Measurements from ENCODE around the gene ASCL2. TPM values are rescaled to one million over a fixed set of nuclear protein-coding genes. Genes with fewer than 3 reads are reported as not detected.
"Not testable (repeated sequence)": the region's sequence is repeated elsewhere in the genome, so short reads cannot be mapped to it uniquely, and the experiment has no call there.

Gene ASCL2
- polyA plus RNA-seq, 2 donors: 0.95 to 1.7 TPM

DNA sequence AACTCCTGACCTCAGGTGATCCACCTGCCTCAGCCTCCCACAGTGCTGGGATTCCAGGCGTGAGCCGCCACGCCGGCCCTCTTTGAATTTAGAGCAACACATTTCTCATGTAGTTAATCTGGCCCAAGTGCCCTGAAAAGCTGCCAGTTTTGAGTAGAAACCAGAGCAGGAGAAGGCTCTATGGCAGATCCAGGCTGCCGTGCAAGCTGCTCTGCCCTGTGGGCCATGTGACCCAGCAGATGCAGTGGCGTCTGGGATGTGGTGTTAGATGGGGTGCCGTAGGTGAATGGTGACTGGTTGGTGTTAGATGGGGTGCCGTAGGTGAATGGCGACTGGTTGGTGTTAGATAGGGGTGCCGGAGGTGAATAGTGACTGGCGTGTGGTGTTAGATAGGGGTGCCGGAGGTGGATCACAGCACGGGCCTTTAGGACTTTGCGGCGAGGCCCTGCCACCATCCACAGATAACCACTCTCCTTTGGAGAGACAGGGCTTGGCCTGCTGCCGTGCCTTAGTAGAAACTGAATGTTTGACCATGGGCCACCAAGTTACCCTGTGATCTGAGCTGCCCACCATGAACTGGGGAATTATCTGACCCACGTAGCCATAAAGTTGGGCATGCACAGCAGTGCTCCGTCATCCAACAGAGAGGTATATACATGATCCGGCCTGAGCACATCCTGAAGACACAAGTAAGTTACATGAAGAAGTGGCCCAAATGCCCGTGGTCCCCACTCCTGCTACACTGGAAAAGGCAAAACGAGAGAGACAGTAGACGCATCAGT, 32.7 kb downstream of the ASCL2 start:
- no peaks in the 10 kb centered on the region for H3K9me3 ChIP-seq (ENCODE audit: control insufficient read depth in 2 of 2, insufficient read depth in 1 of 2, low read depth in 1 of 2, low read length in 1 of 2)
- peaks cover 0 to 3% of the 10 kb centered on the region in 2 donors for H3K27me3 ChIP-seq (ENCODE audit: control insufficient read depth in 1 of 2, insufficient read depth in 2 of 2, low read length in 2 of 2)
- no peak overlapping the region for H3K27ac ChIP-seq (ENCODE audit: low read depth in 2 of 2, low read length in 1 of 2)
- 90 to 93% methylated on average over 22 of the region's 22 CpGs for WGBS, 2 donors
- no peaks in the 10 kb centered on the region for H3K36me3 ChIP-seq (ENCODE audit: control insufficient read depth in 2 of 2, insufficient read depth in 2 of 2, low read length in 1 of 2)
- no peak overlapping the region for H3K4me3 ChIP-seq (ENCODE audit: low read depth in 1 of 2, low read length in 2 of 2)
- no peaks in the 10 kb centered on the region for H3K4me1 ChIP-seq (ENCODE audit: control insufficient read depth in 2 of 2, insufficient read depth in 2 of 2, low read length in 1 of 2)

DNA sequence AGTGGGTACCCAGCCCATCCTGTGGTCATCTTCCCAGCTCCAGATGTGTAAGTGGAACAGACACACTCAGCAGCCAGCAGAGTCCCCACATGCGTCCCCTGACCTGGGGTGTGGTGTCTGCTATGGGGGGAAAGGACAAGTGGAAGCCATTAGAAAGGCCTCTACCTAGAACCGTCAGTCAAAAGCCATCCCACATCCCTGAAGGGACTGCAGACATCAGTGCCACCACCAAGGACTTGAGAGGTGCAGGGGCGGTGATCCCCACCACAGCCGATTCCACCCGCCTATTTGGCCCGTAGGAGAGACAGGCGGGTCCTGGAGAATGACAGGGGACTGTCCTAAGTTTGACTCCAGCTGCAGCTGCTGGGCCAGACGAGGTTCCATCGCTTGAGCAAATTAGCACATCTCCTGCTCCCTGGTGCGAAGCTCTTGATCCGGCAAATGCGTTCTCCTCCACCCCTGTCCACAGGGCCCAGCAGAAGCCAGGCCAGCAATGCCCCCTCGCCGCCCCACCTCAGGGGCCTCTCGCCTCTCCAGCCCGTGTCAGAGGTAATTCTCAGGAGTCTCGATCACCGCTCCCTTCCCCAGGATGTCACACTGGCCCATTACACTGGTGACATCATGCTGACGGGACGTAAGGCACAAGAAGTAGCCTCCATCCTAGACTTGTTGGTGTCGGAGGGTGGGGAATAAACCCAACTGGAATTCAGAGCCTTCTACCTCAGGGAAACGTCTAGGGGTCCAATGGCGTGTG, 33.8 kb downstream of the ASCL2 start:
- H3K27ac ChIP-seq (ENCODE audit: low read depth in 2 of 2, low read length in 1 of 2); H3K27me3 ChIP-seq (ENCODE audit: control insufficient read depth in 1 of 2, insufficient read depth in 2 of 2, low read length in 2 of 2); H3K36me3 ChIP-seq (ENCODE audit: control insufficient read depth in 2 of 2, insufficient read depth in 2 of 2, low read length in 1 of 2); H3K4me3 ChIP-seq (ENCODE audit: low read depth in 1 of 2, low read length in 2 of 2); H3K4me1 ChIP-seq (ENCODE audit: control insufficient read depth in 2 of 2, insufficient read depth in 2 of 2, low read length in 1 of 2); H3K9me3 ChIP-seq (ENCODE audit: control insufficient read depth in 2 of 2, insufficient read depth in 1 of 2, low read depth in 1 of 2, low read length in 1 of 2): not testable (repeated sequence)
- WGBS, 2 donors: 93 to 95% methylated on average over 23 of the region's 23 CpGs

DNA sequence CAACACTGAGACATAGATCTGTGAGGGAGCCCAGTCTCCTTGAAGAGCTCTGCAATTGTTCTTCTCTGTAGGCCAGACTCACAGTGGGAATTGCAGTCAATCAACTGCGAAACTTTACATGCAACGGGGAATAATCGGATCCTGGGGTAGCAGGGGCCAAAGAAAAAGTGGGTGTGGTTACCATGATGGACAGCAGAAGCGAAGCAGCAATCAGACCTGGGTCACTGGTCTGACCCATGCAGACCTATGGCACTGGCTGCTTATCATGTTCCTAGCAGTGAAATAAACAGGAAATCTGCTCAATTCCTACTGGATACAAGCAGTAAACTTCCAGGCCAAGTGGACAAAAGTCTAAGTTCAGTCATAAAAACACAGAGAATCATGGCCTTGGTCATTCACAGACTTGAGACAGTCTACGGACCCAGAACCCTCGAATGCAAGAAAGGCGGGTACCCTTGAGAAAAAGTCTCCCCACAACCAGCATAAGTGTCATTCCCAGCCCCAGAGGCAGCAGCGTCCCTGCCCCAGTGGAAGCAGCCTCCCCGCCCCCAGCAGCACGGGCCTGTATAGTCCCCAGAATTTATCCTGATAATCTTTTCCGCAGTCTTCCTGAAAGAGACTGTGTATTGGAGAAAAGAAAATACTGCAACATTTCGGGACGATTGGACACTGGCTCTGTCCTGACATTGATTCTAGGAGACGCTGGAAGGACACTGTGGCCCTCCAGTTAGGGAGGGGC, 34.6 kb downstream of the ASCL2 start:
- 86 to 87% methylated on average over 14 of the region's 14 CpGs for WGBS, 2 donors
- Histone ChIP-seq H3K27me3 (ENCODE audit: control insufficient read depth in 1 of 2, insufficient read depth in 2 of 2, low read length in 2 of 2) (peaks cover 0 to 3% of the 10 kb centered on the region in 2 donors), H3K4me1 (ENCODE audit: control insufficient read depth in 2 of 2, insufficient read depth in 2 of 2, low read length in 1 of 2) (no peaks in the 10 kb centered on the region), H3K9me3 (ENCODE audit: control insufficient read depth in 2 of 2, insufficient read depth in 1 of 2, low read depth in 1 of 2, low read length in 1 of 2) (no peaks in the 10 kb centered on the region), H3K4me3 (ENCODE audit: low read depth in 1 of 2, low read length in 2 of 2) (no peak overlapping the region), H3K27ac (ENCODE audit: low read depth in 2 of 2, low read length in 1 of 2) (no peak overlapping the region), H3K36me3 (ENCODE audit: control insufficient read depth in 2 of 2, insufficient read depth in 2 of 2, low read length in 1 of 2) (no peaks in the 10 kb centered on the region)

DNA sequence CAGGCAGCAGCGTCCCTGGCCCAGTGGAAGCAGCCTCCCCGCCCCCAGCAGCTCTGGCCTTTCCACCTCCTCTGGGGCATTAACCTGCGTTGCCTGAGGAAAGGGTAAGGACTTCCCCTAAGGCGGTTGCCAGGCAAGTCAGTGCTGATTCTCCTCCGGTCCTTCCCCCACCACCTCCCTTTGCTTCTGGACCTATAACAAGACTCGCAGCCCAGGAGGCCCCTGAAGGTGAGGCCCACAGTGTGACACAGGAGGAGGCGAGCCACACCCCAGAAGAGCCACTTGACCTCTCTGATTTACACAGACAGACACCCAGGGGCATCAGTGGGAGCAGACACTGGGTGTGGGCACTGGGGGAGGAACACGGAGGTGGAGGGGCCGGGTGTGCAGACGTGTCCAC, 35.4 kb downstream of the ASCL2 start:
- no peaks in the 10 kb centered on the region for H3K36me3 ChIP-seq (ENCODE audit: control insufficient read depth in 2 of 2, insufficient read depth in 2 of 2, low read length in 1 of 2)
- H3K27ac ChIP-seq (ENCODE audit: low read depth in 2 of 2, low read length in 1 of 2): no peak overlapping the region
- WGBS, 2 donors: 71% methylated on average over 10 of the region's 10 CpGs
- no peaks in the 10 kb centered on the region for H3K9me3 ChIP-seq (ENCODE audit: control insufficient read depth in 2 of 2, insufficient read depth in 1 of 2, low read depth in 1 of 2, low read length in 1 of 2)
- no peak overlapping the region for H3K4me3 ChIP-seq (ENCODE audit: low read depth in 1 of 2, low read length in 2 of 2)
- H3K4me1 ChIP-seq (ENCODE audit: control insufficient read depth in 2 of 2, insufficient read depth in 2 of 2, low read length in 1 of 2): no peaks in the 10 kb centered on the region
- peaks cover 0 to 3% of the 10 kb centered on the region in 2 donors for H3K27me3 ChIP-seq (ENCODE audit: control insufficient read depth in 1 of 2, insufficient read depth in 2 of 2, low read length in 2 of 2)

DNA sequence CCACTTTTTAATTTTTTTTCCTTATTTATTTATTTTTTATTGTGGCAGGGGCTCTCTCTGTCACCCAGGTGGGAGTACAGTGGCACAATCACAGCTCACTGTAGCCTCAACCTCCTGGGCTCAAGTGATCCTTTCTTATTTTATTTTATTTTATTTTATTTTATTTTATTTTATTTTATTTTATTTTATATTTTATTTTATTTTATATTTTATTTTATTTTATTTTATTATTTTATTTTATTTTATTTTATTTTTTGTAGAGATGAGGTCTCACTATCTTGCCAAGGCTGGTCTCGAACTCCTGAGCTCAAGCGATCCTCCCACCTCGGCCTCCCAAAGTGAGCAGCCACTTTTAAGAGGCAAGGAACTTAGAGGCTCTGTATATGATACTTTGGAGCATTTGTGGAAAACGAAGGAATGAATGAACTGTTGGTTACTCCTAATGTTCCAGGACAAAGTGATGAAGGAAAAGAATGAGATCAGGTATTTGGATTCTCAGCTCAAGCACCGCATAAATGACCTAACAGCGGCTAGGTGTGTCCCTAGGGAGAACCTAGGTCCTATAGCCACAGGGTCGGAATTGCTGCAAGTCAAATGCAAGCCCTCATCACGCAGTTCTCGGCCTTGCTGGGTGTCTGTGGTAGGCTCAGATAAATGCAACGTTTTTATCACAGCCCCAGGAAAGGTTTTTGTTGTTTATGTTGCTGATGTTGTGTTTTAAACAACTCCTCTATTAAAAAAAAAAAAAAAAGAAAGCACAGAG, 36.5 kb downstream of the ASCL2 start:
- Histone ChIP-seq H3K27me3 (ENCODE audit: control insufficient read depth in 1 of 2, insufficient read depth in 2 of 2, low read length in 2 of 2) (peaks cover 0 to 3% of the 10 kb centered on the region in 2 donors), H3K9me3 (ENCODE audit: control insufficient read depth in 2 of 2, insufficient read depth in 1 of 2, low read depth in 1 of 2, low read length in 1 of 2) (no peaks in the 10 kb centered on the region), H3K36me3 (ENCODE audit: control insufficient read depth in 2 of 2, insufficient read depth in 2 of 2, low read length in 1 of 2) (no peaks in the 10 kb centered on the region), H3K4me1 (ENCODE audit: control insufficient read depth in 2 of 2, insufficient read depth in 2 of 2, low read length in 1 of 2) (no peaks in the 10 kb centered on the region), H3K4me3 (ENCODE audit: low read depth in 1 of 2, low read length in 2 of 2) (no peak overlapping the region), H3K27ac (ENCODE audit: low read depth in 2 of 2, low read length in 1 of 2) (no peak overlapping the region)
- WGBS, 2 donors: 82 to 88% methylated on average over 10 of the region's 10 CpGs

DNA sequence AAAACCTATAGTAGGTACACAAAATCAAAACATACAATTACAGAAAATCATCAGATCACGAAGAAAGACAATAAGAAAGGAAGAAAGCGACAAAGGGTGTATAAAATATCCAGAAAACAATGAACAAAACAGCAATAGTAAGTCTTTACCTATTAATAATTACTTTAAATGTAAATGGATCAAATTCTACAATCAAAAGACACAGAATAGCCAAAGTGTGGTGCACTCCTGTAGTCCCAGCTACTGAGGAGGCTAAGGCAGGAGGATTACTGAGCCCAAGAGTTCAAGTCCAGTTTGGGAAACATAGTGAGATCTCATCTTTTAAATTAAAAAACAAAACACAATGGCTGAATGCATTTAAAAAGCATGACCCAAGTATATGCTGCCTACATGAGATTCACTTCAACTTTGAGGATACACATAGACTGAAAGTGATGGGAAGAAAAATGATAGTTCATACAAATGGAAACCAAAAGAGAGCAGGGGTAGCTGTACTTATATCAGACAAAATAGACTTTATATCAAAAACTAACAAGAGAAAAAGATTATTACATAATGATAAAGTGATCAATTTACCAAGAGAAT, 40.6 kb downstream of the ASCL2 start:
- Histone ChIP-seq H3K4me1 (ENCODE audit: control insufficient read depth in 2 of 2, insufficient read depth in 2 of 2, low read length in 1 of 2) (no peaks in the 10 kb centered on the region), H3K4me3 (ENCODE audit: low read depth in 1 of 2, low read length in 2 of 2) (no peak overlapping the region)
- 85% methylated on average over 2 of the region's 2 CpGs for WGBS, 2 donors

DNA sequence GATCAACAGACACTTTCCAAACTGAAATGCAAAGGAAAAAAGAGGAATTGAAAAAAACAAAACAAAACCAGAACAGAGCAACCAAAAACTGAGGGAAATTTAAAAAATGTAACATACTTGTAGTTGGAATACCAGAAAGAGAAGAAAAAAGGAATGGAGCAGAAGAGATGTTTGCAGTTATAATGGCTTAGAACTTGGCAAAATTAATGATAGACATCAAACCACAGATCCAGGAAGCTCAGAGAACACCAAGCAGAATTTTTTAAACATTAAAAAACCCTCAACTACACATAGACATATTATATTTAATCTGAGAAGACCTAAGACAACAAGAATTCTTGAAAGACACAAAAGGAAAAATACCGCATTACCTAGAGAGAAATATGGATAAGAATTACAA, 46.1 kb downstream of the ASCL2 start:
- 98% methylated on average over 1 of the region's 1 CpG for WGBS, 2 donors
- no peaks in the 10 kb centered on the region for H3K4me1 ChIP-seq (ENCODE audit: control insufficient read depth in 2 of 2, insufficient read depth in 2 of 2, low read length in 1 of 2)
- H3K36me3 ChIP-seq (ENCODE audit: control insufficient read depth in 2 of 2, insufficient read depth in 2 of 2, low read length in 1 of 2): no peaks in the 10 kb centered on the region
- no peaks in the 10 kb centered on the region for H3K9me3 ChIP-seq (ENCODE audit: control insufficient read depth in 2 of 2, insufficient read depth in 1 of 2, low read depth in 1 of 2, low read length in 1 of 2)
- no peak overlapping the region for H3K4me3 ChIP-seq (ENCODE audit: low read depth in 1 of 2, low read length in 2 of 2)
- H3K27ac ChIP-seq (ENCODE audit: low read depth in 2 of 2, low read length in 1 of 2): no peak overlapping the region
- no peaks in the 10 kb centered on the region for H3K27me3 ChIP-seq (ENCODE audit: control insufficient read depth in 1 of 2, insufficient read depth in 2 of 2, low read length in 2 of 2)

More for the DNA sequence above, 40.6 kb downstream of the ASCL2 start:
- Histone ChIP-seq H3K9me3 (ENCODE audit: control insufficient read depth in 2 of 2, insufficient read depth in 1 of 2, low read depth in 1 of 2, low read length in 1 of 2) (no peaks in the 10 kb centered on the region), H3K27ac (ENCODE audit: low read depth in 2 of 2, low read length in 1 of 2) (no peak overlapping the region), H3K36me3 (ENCODE audit: control insufficient read depth in 2 of 2, insufficient read depth in 2 of 2, low read length in 1 of 2) (no peaks in the 10 kb centered on the region), H3K27me3 (ENCODE audit: control insufficient read depth in 1 of 2, insufficient read depth in 2 of 2, low read length in 2 of 2) (no peaks in the 10 kb centered on the region)

DNA sequence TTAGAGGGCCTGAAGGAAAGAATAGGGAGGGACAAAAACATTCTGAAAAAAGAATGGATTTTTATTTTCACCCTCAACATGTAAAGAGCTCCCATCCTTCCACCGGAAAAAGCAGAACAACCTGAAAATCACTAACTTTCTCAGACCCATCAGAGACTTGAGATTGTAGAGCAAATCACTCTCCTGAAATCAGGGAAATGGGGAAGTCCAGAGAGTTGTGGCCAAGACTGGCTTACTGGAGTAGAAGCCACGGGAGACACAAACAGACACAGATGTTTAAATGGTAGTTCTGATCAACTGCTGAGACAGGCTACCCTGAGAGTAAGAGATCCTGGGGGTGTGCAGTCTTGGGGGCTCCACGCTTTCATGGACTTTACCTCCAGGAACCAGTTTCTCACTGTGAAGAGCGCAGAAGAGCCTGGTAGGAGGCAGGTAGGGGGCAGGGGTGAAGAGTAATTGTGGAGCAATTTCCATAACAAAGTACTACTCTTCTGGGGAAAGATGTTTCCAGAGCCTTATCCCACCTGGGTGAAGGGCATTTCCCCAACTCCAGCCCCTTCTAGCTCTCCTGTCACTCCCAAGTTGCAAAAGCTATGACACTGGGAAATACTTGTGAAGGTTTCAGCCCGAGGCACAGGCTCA, 47.1 kb downstream of the ASCL2 start:
- 67 to 76% methylated on average over 5 of the region's 5 CpGs for WGBS, 2 donors
- H3K4me1 ChIP-seq (ENCODE audit: control insufficient read depth in 2 of 2, insufficient read depth in 2 of 2, low read length in 1 of 2): no peaks in the 10 kb centered on the region
- no peak overlapping the region for H3K27ac ChIP-seq (ENCODE audit: low read depth in 2 of 2, low read length in 1 of 2)
- no peak overlapping the region for H3K4me3 ChIP-seq (ENCODE audit: low read depth in 1 of 2, low read length in 2 of 2)
- no peaks in the 10 kb centered on the region for H3K36me3 ChIP-seq (ENCODE audit: control insufficient read depth in 2 of 2, insufficient read depth in 2 of 2, low read length in 1 of 2)
- H3K9me3 ChIP-seq (ENCODE audit: control insufficient read depth in 2 of 2, insufficient read depth in 1 of 2, low read depth in 1 of 2, low read length in 1 of 2): no peaks in the 10 kb centered on the region
- no peaks in the 10 kb centered on the region for H3K27me3 ChIP-seq (ENCODE audit: control insufficient read depth in 1 of 2, insufficient read depth in 2 of 2, low read length in 2 of 2)
